Uterus (tissue), 2 donors: ENCODE measurements around the gene RNF34.

Experiments
- CTCF ChIP-seq, 4 experiments: fragments of 200-600 bp in 2 of 4; fragments of 450-650 bp in 2 of 4; sonication (generic) in 2 of 4; IDR thresholded peaks; one replicate each; pipeline ENCODE4 v1.5.1; 2016 to 2019; ENCODE audit warnings: antibody characterized with exemption in 4 of 4, mild to moderate bottlenecking in 2 of 4, moderate library complexity in 1 of 4
- POLR2A ChIP-seq, 2 donors: fragments of 450-650 bp; IDR thresholded peaks; one replicate each; pipeline ENCODE4 v1.6.1; 2016; ENCODE audit warnings: antibody characterized with exemption in 2 of 2, mild to moderate bottlenecking in 1 of 2, moderate library complexity in 1 of 2

- no peak for TF ChIP-seq CTCF (IDR thresholded peaks at IDR 0.05)
- no peak for TF ChIP-seq POLR2A (IDR thresholded peaks at IDR 0.05)
These were observed 23.3 kb downstream of the RNF34 start for GRCh38 chr12:121423253-121423652.
